Adrenal gland (tissue), 12 donors: ENCODE measurements around the gene TRABD. TPM values are rescaled to one million over a fixed set of nuclear protein-coding genes. Genes with fewer than 3 reads are reported as not detected.

Experiments used
- DNase-seq, 7 donors: peaks; one replicate each; pipeline ENCODE4 v3.0.0-alpha.2; 2019 to 2020
- H3K27ac ChIP-seq, 5 donors: fragments of 200-600 bp; sonication (generic) in 4 of 5; 1 replicate in 3 of 5; 2 replicates in 2 of 5; pipeline versions ENCODE4 v1.5.1 to v1.8.0; 2016 to 2020; ENCODE audit warnings: mild to moderate bottlenecking in 1 of 5
- H3K27me3 ChIP-seq: fragments of 200-600 bp; 2 replicates; pipeline ENCODE4 v1.8.0; 2021
- H3K36me3 ChIP-seq, 2 donors: fragments of 200-600 bp; replicated peaks in 1 of 2; 1 replicate in 1 of 2; 2 replicates in 1 of 2; pipeline versions ENCODE4 v1.5.1 to v1.8.0; 2018 to 2022
- H3K4me1 ChIP-seq, 2 donors: fragments of 200-600 bp; replicated peaks in 1 of 2; 1 replicate in 1 of 2; 2 replicates in 1 of 2; pipeline versions ENCODE4 v1.5.1 to v1.8.0; 2018 to 2021
- H3K4me3 ChIP-seq, 4 donors: fragments of 200-600 bp; sonication (generic) in 3 of 4; one replicate each; pipeline ENCODE4 v1.5.1; 2016 to 2018
- H3K9me3 ChIP-seq, 3 donors: fragments of 200-600 bp; sonication (generic) in 1 of 3; replicated peaks in 1 of 3; 1 replicate in 2 of 3; 2 replicates in 1 of 3; pipeline versions ENCODE4 v1.5.1 to v1.8.0; 2016 to 2021
- CTCF ChIP-seq, 6 experiments: fragments of 450-650 bp in 4 of 6; fragments of 200-600 bp in 2 of 6; sonication (generic) in 1 of 6; IDR thresholded peaks; 1 replicate in 5 of 6; 2 replicates in 1 of 6; pipeline versions ENCODE4 v1.5.1 to v1.8.0; 2016 to 2021; ENCODE audit warnings: antibody characterized with exemption in 6 of 6, mild to moderate bottlenecking in 2 of 6, moderate library complexity in 1 of 6
- POLR2A ChIP-seq, 2 donors: fragments of 450-650 bp; IDR thresholded peaks; one replicate each; pipeline ENCODE4 v1.6.1; 2017; ENCODE audit warnings: antibody characterized with exemption in 2 of 2, mild to moderate bottlenecking in 2 of 2, moderate library complexity in 1 of 2
- WGBS, 4 donors: extraction: QIAGEN DNeasy Blood & Tissue Kit in 2 of 4; methylation state at CpG; one replicate each; pipeline versions ENCODE4 v1.1.5 to v1.1.7; 2013 to 2017; 5-methylcytosine and 5-hydroxymethylcytosine counted together
- intact Hi-C, 2 donors: fragments of 100-400 bp; cut with DNase I; formaldehyde crosslinking; loops; one replicate each; pipeline versions ENCODE4 v1.14.1 to v1.15.0; 2022 to 2023
- polyA plus RNA-seq, 3 donors: library from polyadenylated mRNA; stranded (reverse); fragments of 200-250 nt in 2 of 3; fragments of 350-450 nt in 1 of 3; fragmentation: Illumina TruSeq in 1 of 3; extraction: RNeasy Lipid Tissue Mini Kit (QIAGEN cat#74804) in 1 of 3; gene quantifications; one replicate each; pipeline ENCODE4 v1.2.3, GENCODE V29; 2013 to 2014
- total RNA-seq, 9 donors: library from RNA; depleted of rRNA in 4 of 9; stranded (reverse); fragments of >200 nt in 4 of 9; fragments of 120-200 nt in 1 of 9; fragmentation: NEBNext Ultra II Directional in 1 of 9; extraction: Animal tissue kit (Norgen Biotek cat#: 25700) in 1 of 9; gene quantifications; one replicate each; pipeline versions ENCODE4 v1.1.0 to v1.2.4, GENCODE V29; 2013 to 2023
- donor health status: healthy with polysubstance abuse.
- donor health status: Bipolar disorder and iron deficiency.
- donor health status: DM: yes; HTN: yes; CAD: no.
- donor health status: DM: no; HTN: no; CAD: no.
- donor health status: DM: no; HTN: no; CAD: no.
- donor health status: DM: yes; HTN: yes; CAD: no.

The TRABD gene
- total and polyA plus RNA-seq, 12 donors, result 3.0 to 79.0 (median 28.9) TPM

- no peak for DNase-seq
- Histone ChIP-seq H3K4me3 (no peak overlapping the region), H3K27ac (no peak overlapping the region), H3K36me3 (no peaks in the 10 kb centered on the region), H3K27me3 (peaks cover 5% of the 10 kb centered on the region), H3K4me1 (no peaks in the 10 kb centered on the region), H3K9me3 (no peaks in the 10 kb centered on the region)
- TF ChIP-seq CTCF (IDR thresholded peaks at IDR 0.05) (no peak), POLR2A (IDR thresholded peaks at IDR 0.05) (no peak)
- WGBS, 4 donors, result 82 to 87% (median 85%) methylated on average over 11 to 23 of the region's 23 CpGs
- intact Hi-C loops, result no loop called here
Measured at GRCh38 chr22:50161508-50162390, 24.0 kb upstream of the TRABD start.

GRCh38 chr22:50162391-50162956 lies 23.2 kb upstream of the TRABD start:
- H3K4me3 ChIP-seq, result no peak overlapping the region
- DNase-seq, result no peak
- H3K36me3 ChIP-seq, result no peaks in the 10 kb centered on the region
- peaks cover 5% of the 10 kb centered on the region for H3K27me3 ChIP-seq
- no peak overlapping the region for H3K27ac ChIP-seq
- 84 to 90% (median 86%) methylated on average over 5 to 10 of the region's 10 CpGs for WGBS, 4 donors
- H3K9me3 ChIP-seq, result no peaks in the 10 kb centered on the region
- no peak for TF ChIP-seq CTCF (IDR thresholded peaks at IDR 0.05)
- no peak for TF ChIP-seq POLR2A (IDR thresholded peaks at IDR 0.05)
- H3K4me1 ChIP-seq, result no peaks in the 10 kb centered on the region
- intact Hi-C loops, result no loop called here

GRCh38 chr22:50165436-50166123 lies 20.1 kb upstream of the TRABD start:
- no peaks in the 10 kb centered on the region for H3K9me3 ChIP-seq
- H3K4me1 ChIP-seq, result peaks cover 0 to 6% of the 10 kb centered on the region in 2 donors
- intact Hi-C loops, result no loop called here
- no peaks in the 10 kb centered on the region for H3K36me3 ChIP-seq
- H3K27ac ChIP-seq, result no peak overlapping the region
- TF ChIP-seq POLR2A (IDR thresholded peaks at IDR 0.05) (no peak), CTCF (IDR thresholded peaks at IDR 0.05) (no peak)
- 93 to 96% (median 95%) methylated on average over 6 to 28 of the region's 28 CpGs for WGBS, 4 donors
- peaks cover 5% of the 10 kb centered on the region for H3K27me3 ChIP-seq
- DNase-seq, result no peak
- no peak overlapping the region for H3K4me3 ChIP-seq
